Activated B cell treated with CpG ODN at 0.5 μM for 24 hours (primary cell): Measurements from ENCODE around the gene AADACL4. TPM values are rescaled to one million over a fixed set of nuclear protein-coding genes. Genes with fewer than 3 reads are reported as not detected.

ENCODE experiments used
- ATAC-seq: fragments of 200-7000 bp; cut with Tn5 transposase; one replicate; pipeline ENCODE4 v1.10.0; 2021; ENCODE audit warnings: low read depth, mild to moderate bottlenecking, moderate library complexity
- CTCF ChIA-PET: fragments of 350-600 bp; sonication (Branson Sonifier 250); formaldehyde crosslinking; loops from one replicate; lab custom pipeline; 2021; ENCODE audit warnings: antibody characterized with exemption; lab: Charles Lee
- POLR2A ChIA-PET: fragments of 350-600 bp; sonication (Branson Sonifier 250); formaldehyde crosslinking; loops from one replicate; lab custom pipeline; 2021; ENCODE audit warnings: antibody characterized with exemption; lab: Charles Lee
- DNase-seq: peaks from one replicate; pipeline ENCODE4 v3.0.0; 2022
- H3K27ac Mint-ChIP-seq: one replicate; pipeline ENCODE4 v1.8.0; 2020; ENCODE audit warnings: mixed read lengths
- H3K27me3 Mint-ChIP-seq: one replicate; pipeline ENCODE4 v1.8.0; 2021; ENCODE audit warnings: mixed read lengths
- H3K36me3 Mint-ChIP-seq: one replicate; pipeline ENCODE4 v1.8.0; 2021; ENCODE audit warnings: low read depth, mixed read lengths
- H3K4me1 Mint-ChIP-seq: one replicate; pipeline ENCODE4 v1.8.0; 2021; ENCODE audit warnings: mixed read lengths
- H3K4me3 Mint-ChIP-seq: one replicate; pipeline ENCODE4 v1.8.0; 2020; ENCODE audit warnings: mild to moderate bottlenecking, mixed read lengths
- H3K9me3 Mint-ChIP-seq: one replicate; pipeline ENCODE4 v1.8.0; 2020; ENCODE audit warnings: mixed read lengths
- intact Hi-C: fragments of 100-400 bp; cut with micrococcal nuclease; formaldehyde crosslinking; loops from one replicate; pipeline ENCODE4 v1.15.1; 2024
- total RNA-seq: library from RNA; stranded (reverse); gene quantifications from 2 replicates; pipeline ENCODE4 v1.2.3, GENCODE V29; 2022
- TF ChIP-seq, protein P1 (sequence below): fragments of 200-600 bp; IDR thresholded peaks from one replicate; pipeline ENCODE4 v1.8.0; 2022; ENCODE audit warnings: antibody characterized with exemption, mild to moderate bottlenecking

Gene AADACL4
- total RNA-seq, 1 donor from 2014 or later: not detected

DNA sequence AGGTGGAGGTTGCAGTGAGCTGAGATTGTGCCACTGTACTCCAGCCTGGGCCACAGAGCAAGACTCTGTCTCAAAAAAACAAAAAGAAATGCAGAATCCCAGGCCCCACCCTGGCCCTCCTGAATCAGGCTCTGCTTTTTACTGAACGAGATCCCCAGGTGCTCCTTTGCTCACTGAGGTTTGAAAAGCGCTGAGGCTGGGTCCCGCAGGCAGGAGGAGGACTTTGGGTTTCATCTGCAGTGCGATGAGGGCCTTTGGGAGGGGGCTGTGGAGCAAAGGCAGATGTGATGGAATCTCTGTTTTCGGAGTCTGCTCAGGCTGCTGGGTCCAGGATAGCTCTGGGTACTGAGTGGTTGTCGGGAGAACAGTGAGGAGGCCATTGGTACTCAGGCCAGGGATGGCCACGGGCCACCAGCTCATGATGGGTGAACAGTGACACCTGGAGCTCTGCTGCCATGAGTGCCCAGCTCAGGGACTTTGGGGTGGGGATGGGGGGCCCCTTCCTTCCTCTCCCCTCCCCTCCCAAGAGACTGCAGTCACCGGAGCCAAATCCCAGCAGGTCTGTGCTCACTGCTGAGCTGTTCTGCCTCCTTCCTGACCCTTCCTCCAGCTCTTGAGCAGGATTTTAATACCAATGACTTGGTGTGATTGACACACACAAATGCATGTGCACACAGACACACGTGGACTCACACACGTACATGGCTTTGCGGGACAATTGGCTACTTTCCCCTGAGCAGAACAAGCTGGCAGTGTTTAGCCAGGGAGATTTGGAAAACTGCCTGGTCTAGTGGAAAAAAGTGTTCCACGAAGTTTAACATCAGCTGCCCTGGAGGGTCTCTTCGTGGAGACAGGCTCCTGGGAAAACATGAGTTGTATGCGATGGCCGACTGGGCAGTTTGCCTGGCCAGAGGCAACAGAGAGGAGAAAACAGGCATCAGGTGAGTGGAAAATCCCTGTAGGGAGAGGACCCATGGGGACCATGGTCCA, 22.2 kb upstream of the AADACL4 start:
- Mint-ChIP-seq H3K27ac (no peak overlapping the region), H3K36me3 (no peaks in the 10 kb centered on the region), H3K4me1 (peaks cover 32% of the 10 kb centered on the region), H3K4me3 (no peak overlapping the region), H3K9me3 (no peaks in the 10 kb centered on the region), H3K27me3 (peaks cover 34% of the 10 kb centered on the region)
- CTCF ChIA-PET: interaction anchor here (0.8 to 4.0 kb wide), 4 partner anchors 38 to 345 kb away, joined by 3 to 18 read pairs (median 4); no protein-coding TSS in a partner anchor
- DNase-seq: no peak
- intact Hi-C loops: no loop called here
- POLR2A ChIA-PET: no interaction called here
- no peak for ATAC-seq
- TF ChIP-seq, protein P1, sequence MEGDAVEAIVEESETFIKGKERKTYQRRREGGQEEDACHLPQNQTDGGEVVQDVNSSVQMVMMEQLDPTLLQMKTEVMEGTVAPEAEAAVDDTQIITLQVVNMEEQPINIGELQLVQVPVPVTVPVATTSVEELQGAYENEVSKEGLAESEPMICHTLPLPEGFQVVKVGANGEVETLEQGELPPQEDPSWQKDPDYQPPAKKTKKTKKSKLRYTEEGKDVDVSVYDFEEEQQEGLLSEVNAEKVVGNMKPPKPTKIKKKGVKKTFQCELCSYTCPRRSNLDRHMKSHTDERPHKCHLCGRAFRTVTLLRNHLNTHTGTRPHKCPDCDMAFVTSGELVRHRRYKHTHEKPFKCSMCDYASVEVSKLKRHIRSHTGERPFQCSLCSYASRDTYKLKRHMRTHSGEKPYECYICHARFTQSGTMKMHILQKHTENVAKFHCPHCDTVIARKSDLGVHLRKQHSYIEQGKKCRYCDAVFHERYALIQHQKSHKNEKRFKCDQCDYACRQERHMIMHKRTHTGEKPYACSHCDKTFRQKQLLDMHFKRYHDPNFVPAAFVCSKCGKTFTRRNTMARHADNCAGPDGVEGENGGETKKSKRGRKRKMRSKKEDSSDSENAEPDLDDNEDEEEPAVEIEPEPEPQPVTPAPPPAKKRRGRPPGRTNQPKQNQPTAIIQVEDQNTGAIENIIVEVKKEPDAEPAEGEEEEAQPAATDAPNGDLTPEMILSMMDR: no peak

DNA sequence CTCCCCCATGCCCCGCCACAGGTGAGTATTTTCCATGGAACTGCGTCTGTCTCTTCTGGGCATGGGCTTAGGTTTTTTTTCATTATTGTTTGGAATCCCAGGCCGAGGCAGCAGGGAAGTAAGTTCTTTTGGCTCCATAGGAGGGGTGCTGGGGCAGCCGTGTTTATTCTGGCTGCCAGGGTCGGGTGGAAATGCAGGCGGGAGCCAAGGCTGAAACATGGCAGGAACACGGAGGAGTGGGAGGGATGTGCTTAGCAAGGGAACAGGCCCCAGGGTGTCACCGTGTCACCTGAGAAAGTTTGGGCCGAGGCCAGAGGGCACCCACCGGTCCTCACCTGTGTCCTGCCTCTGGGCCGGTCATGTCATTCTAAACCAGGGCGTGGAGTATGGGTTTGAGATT, 21.4 kb upstream of the AADACL4 start:
- POLR2A ChIA-PET: no interaction called here
- H3K9me3 Mint-ChIP-seq: no peaks in the 10 kb centered on the region
- CTCF ChIA-PET: no interaction called here
- peaks cover 29% of the 10 kb centered on the region for H3K27me3 Mint-ChIP-seq
- H3K4me1 Mint-ChIP-seq: peaks cover 26% of the 10 kb centered on the region
- TF ChIP-seq, protein P1: no peak
- H3K27ac Mint-ChIP-seq: no peak overlapping the region
- no peak overlapping the region for H3K4me3 Mint-ChIP-seq
- H3K36me3 Mint-ChIP-seq: no peaks in the 10 kb centered on the region
- DNase-seq (no peak), ATAC-seq (no peak)
- intact Hi-C loops: no loop called here

DNA sequence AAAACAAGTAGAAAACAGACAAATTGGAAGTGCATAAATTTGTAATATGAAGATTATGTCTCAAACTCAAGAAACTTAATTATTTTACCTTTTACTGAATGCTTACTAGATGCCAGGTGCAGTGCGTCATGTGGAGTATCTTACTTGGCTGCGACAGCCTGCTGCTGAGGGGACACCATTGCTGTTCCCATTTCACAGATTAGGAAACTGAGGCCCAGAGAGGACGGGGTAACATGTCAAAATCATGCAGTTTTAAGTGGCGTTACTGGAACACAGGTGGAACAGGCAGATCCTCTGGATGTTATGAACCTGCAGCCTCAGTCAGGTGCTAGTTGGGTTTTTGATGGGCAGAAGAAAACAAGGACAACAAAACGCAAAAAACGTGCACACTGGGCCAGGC, 18.6 kb upstream of the AADACL4 start:
- no peak for ATAC-seq
- Mint-ChIP-seq H3K4me3 (no peak overlapping the region), H3K9me3 (no peaks in the 10 kb centered on the region), H3K4me1 (no peaks in the 10 kb centered on the region), H3K27ac (no peak overlapping the region), H3K27me3 (peaks cover 9% of the 10 kb centered on the region), H3K36me3 (no peaks in the 10 kb centered on the region)
- DNase-seq: no peak
- ChIA-PET CTCF (no interaction called here), POLR2A (no interaction called here)
- TF ChIP-seq, protein P1: no peak
- intact Hi-C loops: no loop called here

DNA sequence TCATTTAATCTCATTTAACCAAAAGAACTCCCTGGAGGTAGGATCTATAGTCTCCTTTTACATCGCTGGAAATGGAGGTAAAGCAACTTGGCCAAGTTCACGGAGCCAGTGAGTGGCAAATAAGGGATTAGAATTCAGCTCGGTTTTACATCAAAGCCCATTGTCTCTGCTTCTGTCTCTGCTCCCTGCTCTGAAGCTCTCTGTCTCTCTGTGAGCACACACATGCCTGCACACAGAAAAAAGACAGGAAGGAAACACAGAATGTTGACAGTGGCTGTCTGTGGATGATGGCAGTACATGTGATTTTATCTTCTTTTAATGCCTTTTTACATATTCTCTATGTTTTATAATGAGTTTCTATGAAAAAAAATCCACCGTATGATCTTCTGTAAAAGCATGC, 17.0 kb upstream of the AADACL4 start:
- POLR2A ChIA-PET: no interaction called here
- Mint-ChIP-seq H3K27ac (no peak overlapping the region), H3K4me3 (no peak overlapping the region), H3K27me3 (peaks cover 8% of the 10 kb centered on the region), H3K36me3 (no peaks in the 10 kb centered on the region), H3K4me1 (no peaks in the 10 kb centered on the region), H3K9me3 (no peaks in the 10 kb centered on the region)
- DNase-seq (no peak), ATAC-seq (no peak)
- CTCF ChIA-PET: no interaction called here
- TF ChIP-seq, protein P1: no peak
- intact Hi-C loops: no loop called here

DNA sequence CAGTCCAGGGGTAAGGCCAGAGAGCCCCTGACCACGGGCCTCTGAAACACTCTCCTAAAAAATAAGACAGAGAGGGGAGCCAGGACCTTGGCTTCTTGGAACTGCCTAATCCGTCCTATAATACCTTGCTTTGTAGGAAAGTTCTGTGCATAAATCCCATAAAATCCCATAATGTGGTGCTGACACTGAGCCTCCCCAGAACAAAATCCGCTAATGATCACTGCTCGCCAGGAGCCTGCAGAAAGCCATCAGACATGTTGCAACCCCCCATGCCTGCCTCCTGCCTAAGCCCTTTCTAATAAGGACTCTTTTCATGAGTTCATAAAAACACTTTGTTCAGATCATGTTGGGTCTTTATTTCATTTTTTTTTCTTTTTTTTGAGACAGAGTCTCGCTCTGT, 16.6 kb upstream of the AADACL4 start:
- no peak for DNase-seq
- Mint-ChIP-seq H3K36me3 (no peaks in the 10 kb centered on the region), H3K27me3 (peaks cover 5% of the 10 kb centered on the region), H3K4me1 (no peaks in the 10 kb centered on the region), H3K4me3 (no peak overlapping the region), H3K9me3 (no peaks in the 10 kb centered on the region), H3K27ac (no peak overlapping the region)
- ChIA-PET POLR2A (no interaction called here), CTCF (no interaction called here)
- ATAC-seq: no peak
- TF ChIP-seq, protein P1: no peak
- intact Hi-C loops: no loop called here
